HepG2 (cell line): Measurements from ENCODE around the gene CDC42BPG. TPM values are rescaled to one million over a fixed set of nuclear protein-coding genes. Genes with fewer than 3 reads are reported as not detected.

ENCODE experiments used
- CHCHD3 ChIP-seq: sonication (generic); formaldehyde crosslinking; IDR thresholded peaks from 2 replicates; pipeline ENCODE4 v1.8.0; 2022; ENCODE audit warnings: mild to moderate bottlenecking, missing genetic modification reagents, moderate library complexity
- CHD4 ChIP-seq: fragments of 200-600 bp; sonication (generic); IDR thresholded peaks from 2 replicates; pipeline ENCODE4 v1.7.0; 2017; ENCODE audit warnings: mild to moderate bottlenecking, low read length, borderline replicate concordance
- ELK4 ChIP-seq: sonication (generic); formaldehyde crosslinking; IDR thresholded peaks from 2 replicates; pipeline ENCODE4 v1.9.0; 2021; ENCODE audit warnings: missing genetic modification reagents, borderline replicate concordance
- FOXO1 ChIP-seq: sonication (generic); formaldehyde crosslinking; IDR thresholded peaks from 2 replicates; pipeline ENCODE4 v1.4.0; 2020; ENCODE audit warnings: missing genetic modification reagents
- GLI4 ChIP-seq: sonication (generic); formaldehyde crosslinking; IDR thresholded peaks from 2 replicates; pipeline ENCODE4 v1.5.1; 2020; ENCODE audit warnings: missing genetic modification reagents, mild to moderate bottlenecking, moderate library complexity, borderline replicate concordance
- HNF4A ChIP-seq: sonication (generic); formaldehyde crosslinking; IDR thresholded peaks from 2 replicates; pipeline ENCODE4 v1.4.0; 2020; ENCODE audit warnings: missing genetic modification reagents
- KDM3A ChIP-seq: IDR thresholded peaks from 2 replicates; pipeline ENCODE4 v1.6.1; 2018; ENCODE audit warnings: low read depth, missing compliant biosample characterization
- KDM6A ChIP-seq: IDR thresholded peaks from 2 replicates; pipeline ENCODE4 v1.6.1; 2016; ENCODE audit warnings: low read depth
- KLF16 ChIP-seq, 2 experiments: sonication (generic) in 1 of 2; formaldehyde crosslinking in 1 of 2; IDR thresholded peaks; 2 replicates each; pipeline versions ENCODE4 v1.6.1 to v1.8.0; 2016 to 2023; ENCODE audit warnings: missing genetic modification reagents in 2 of 2, missing compliant biosample characterization in 1 of 2
- NCOA1 ChIP-seq: sonication (generic); formaldehyde crosslinking; IDR thresholded peaks from 2 replicates; pipeline ENCODE4 v1.9.0; 2021; ENCODE audit warnings: missing genetic modification reagents
- RBM22 ChIP-seq: fragments of 200-400 bp; formaldehyde crosslinking; optimal IDR thresholded peaks from 2 replicates; pipeline ENCODE3; 2017; ENCODE audit warnings: mild to moderate bottlenecking, low read length, moderate library complexity
- SRSF9 ChIP-seq: fragments of 200-400 bp; formaldehyde crosslinking; IDR thresholded peaks from 2 replicates; pipeline ENCODE4 v1.6.1; 2018; ENCODE audit warnings: borderline replicate concordance, mild to moderate bottlenecking, low read depth, low read length; ENCODE audit not compliant: insufficient read depth, poor library complexity, severe bottlenecking
- SRY ChIP-seq: sonication (generic); formaldehyde crosslinking; IDR thresholded peaks from 2 replicates; pipeline ENCODE4 v1.8.0; 2022; ENCODE audit warnings: mild to moderate bottlenecking, missing genetic modification reagents
- TBX2 ChIP-seq: sonication (generic); formaldehyde crosslinking; IDR thresholded peaks from 2 replicates; pipeline ENCODE4 v1.5.0; 2020; ENCODE audit warnings: missing genetic modification reagents, mild to moderate bottlenecking, borderline replicate concordance
- THAP11 ChIP-seq: IDR thresholded peaks from 2 replicates; pipeline ENCODE4 v1.6.1; 2016; ENCODE audit warnings: missing biosample characterization, missing genetic modification reagents
- XBP1 ChIP-seq: sonication (generic); formaldehyde crosslinking; IDR thresholded peaks from 2 replicates; pipeline ENCODE4 v1.5.0; 2020; ENCODE audit warnings: missing genetic modification reagents
- ZC3H4 ChIP-seq: sonication (generic); formaldehyde crosslinking; IDR thresholded peaks from 2 replicates; pipeline ENCODE4 v1.4.0; 2020; ENCODE audit warnings: missing genetic modification reagents, borderline replicate concordance
- ZMYM2 ChIP-seq: sonication (generic); formaldehyde crosslinking; IDR thresholded peaks from 2 replicates; pipeline ENCODE4 v1.8.0; 2022; ENCODE audit warnings: mild to moderate bottlenecking, missing genetic modification reagents
- ZNF12 ChIP-seq: sonication (generic); formaldehyde crosslinking; IDR thresholded peaks from 2 replicates; pipeline ENCODE4 v1.5.0; 2020; ENCODE audit warnings: missing genetic modification reagents
- ZNF263 ChIP-seq: sonication (generic); formaldehyde crosslinking; IDR thresholded peaks from 2 replicates; pipeline ENCODE4 v1.4.0; 2020; ENCODE audit warnings: missing genetic modification reagents
- ZNF282 ChIP-seq: fragments of 450-650 bp; IDR thresholded peaks from 2 replicates; pipeline ENCODE4 v1.6.1; 2018; ENCODE audit not compliant: partially characterized antibody
- ZNF496 ChIP-seq: sonication (generic); formaldehyde crosslinking; IDR thresholded peaks from 2 replicates; pipeline ENCODE4 v1.8.1; 2023; ENCODE audit warnings: mild to moderate bottlenecking, moderate library complexity, missing genetic modification reagents; ENCODE audit not compliant: insufficient replicate concordance
- ZNF703 ChIP-seq: sonication (generic); formaldehyde crosslinking; IDR thresholded peaks from 2 replicates; pipeline ENCODE4 v1.5.1; 2020; ENCODE audit warnings: missing genetic modification reagents, mild to moderate bottlenecking, moderate library complexity, borderline replicate concordance
- ZNF713 ChIP-seq: sonication (generic); formaldehyde crosslinking; IDR thresholded peaks from 2 replicates; pipeline ENCODE4 v1.4.0; 2020; ENCODE audit warnings: mild to moderate bottlenecking, missing genetic modification reagents
- ZNF788 ChIP-seq: sonication (generic); formaldehyde crosslinking; IDR thresholded peaks from 2 replicates; pipeline ENCODE4 v1.5.0; 2020; ENCODE audit warnings: mild to moderate bottlenecking, missing genetic modification reagents, borderline replicate concordance
- polyA plus RNA-seq, 8 experiments: library from polyadenylated mRNA; depleted of rRNA in 3 of 8; stranded (reverse) in 7 of 8; unstranded in 1 of 8; fragments of >200 nt; fragmentation: Illumina TruSeq in 4 of 8; extraction: Trizol in 4 of 8; gene quantifications; 2 replicates each; pipeline versions ENCODE4 v1.2.1 to v1.2.3, GENCODE V29; 2011 to 2016; ENCODE audit warnings: low read depth in 4 of 8, missing spikeins in 1 of 8, mixed read lengths in 1 of 8; ENCODE audit not compliant: insufficient read depth in 1 of 8
- total RNA-seq, 5 experiments: library from RNA; depleted of rRNA; stranded (reverse); fragments of >200 nt; fragmentation: Illumina TruSeq; extraction: Trizol; gene quantifications; 2 replicates each; pipeline ENCODE4 v1.2.3, GENCODE V29; 2016; ENCODE audit warnings: low read depth in 1 of 5
- TF ChIP-seq, protein P1 (sequence below): sonication (generic); formaldehyde crosslinking; IDR thresholded peaks from 2 replicates; pipeline ENCODE4 v1.4.0; 2020; ENCODE audit warnings: missing genetic modification reagents
- TF ChIP-seq, protein P2 (sequence below): sonication (generic); formaldehyde crosslinking; IDR thresholded peaks from 2 replicates; pipeline ENCODE4 v1.4.0; 2020; ENCODE audit warnings: mild to moderate bottlenecking, low read depth, missing genetic modification reagents
- TF ChIP-seq, protein P3 (sequence below): sonication (generic); formaldehyde crosslinking; IDR thresholded peaks from 2 replicates; pipeline ENCODE4 v1.4.0; 2020; ENCODE audit warnings: mild to moderate bottlenecking, low read depth, missing genetic modification reagents

Gene CDC42BPG
- total and polyA plus RNA-seq, 2 of the 13 experiments (the other 11 are each of a cell fraction or from before 2014, with no cell fraction given), result 0.55 to 1.4 TPM

DNA sequence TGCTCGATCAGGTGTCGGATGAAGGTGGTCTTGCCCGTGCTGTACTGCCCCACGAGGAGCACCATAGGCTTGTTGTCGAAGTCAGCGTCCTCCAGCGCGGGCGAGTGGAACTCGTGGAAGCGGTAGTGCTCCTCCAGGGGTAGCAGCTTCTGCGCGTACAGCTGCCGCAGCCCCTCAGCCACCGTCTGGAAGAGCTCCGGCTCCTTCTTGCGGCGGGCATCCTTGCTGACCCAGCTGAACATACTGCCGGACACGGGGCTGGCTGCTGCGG is 33.7 kb upstream of the CDC42BPG start (continued):
- TF ChIP-seq ZMYM2 (CRISPR knock-in tag) (0 out of 2 replicates have a peak, but pooled peaks have one; percentile 13), NCOA1 (no peak; the same call in 1 of the 2 replicates), TBX2 (no peak; the same call in 1 of the 2 replicates), ZNF282 (no peak), SRSF9 (no peak), FOXO1 (CRISPR knock-in tag) (no peak), SRY (CRISPR knock-in tag) (no peak; the same call in 1 of the 2 replicates), ZNF12 (no peak), ZC3H4 (CRISPR knock-in tag) (no peak), HNF4A (CRISPR knock-in tag) (no peak), CHCHD3 (CRISPR knock-in tag) (peak; percentile 21; the same call in 1 of the 2 replicates), KDM3A (CRISPR knock-in tag) (no peak), THAP11 (CRISPR knock-in tag) (no peak), ZNF703 (CRISPR knock-in tag) (no peak), ZNF263 (CRISPR knock-in tag) (peak; percentile 97), ZNF788 (no peak; the same call in 1 of the 2 replicates), ZNF496 (CRISPR knock-in tag) (no peak), ZNF713 (CRISPR knock-in tag) (0 out of 2 replicates have a peak, but pooled peaks have one; percentile 60), GLI4 (CRISPR knock-in tag) (0 out of 2 replicates have a peak, but pooled peaks have one; percentile 63), KDM6A (no peak), KLF16 (CRISPR knock-in tag; IDR thresholded peaks at IDR 0.05) (0 out of 4 replicates have a peak, but pooled peaks of 1 of the 2 experiments have one; percentile 38), RBM22 (no peak), ELK4 (CRISPR knock-in tag) (no peak), CHD4 (no peak), XBP1 (no peak)
- TF ChIP-seq, protein P1, sequence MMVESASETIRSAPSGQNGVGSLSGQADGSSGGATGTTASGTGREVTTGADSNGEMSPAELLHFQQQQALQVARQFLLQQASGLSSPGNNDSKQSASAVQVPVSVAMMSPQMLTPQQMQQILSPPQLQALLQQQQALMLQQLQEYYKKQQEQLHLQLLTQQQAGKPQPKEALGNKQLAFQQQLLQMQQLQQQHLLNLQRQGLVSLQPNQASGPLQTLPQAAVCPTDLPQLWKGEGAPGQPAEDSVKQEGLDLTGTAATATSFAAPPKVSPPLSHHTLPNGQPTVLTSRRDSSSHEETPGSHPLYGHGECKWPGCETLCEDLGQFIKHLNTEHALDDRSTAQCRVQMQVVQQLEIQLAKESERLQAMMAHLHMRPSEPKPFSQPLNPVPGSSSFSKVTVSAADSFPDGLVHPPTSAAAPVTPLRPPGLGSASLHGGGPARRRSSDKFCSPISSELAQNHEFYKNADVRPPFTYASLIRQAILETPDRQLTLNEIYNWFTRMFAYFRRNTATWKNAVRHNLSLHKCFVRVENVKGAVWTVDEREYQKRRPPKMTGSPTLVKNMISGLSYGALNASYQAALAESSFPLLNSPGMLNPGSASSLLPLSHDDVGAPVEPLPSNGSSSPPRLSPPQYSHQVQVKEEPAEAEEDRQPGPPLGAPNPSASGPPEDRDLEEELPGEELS (CRISPR knock-in tag), result no peak
- TF ChIP-seq, protein P2, sequence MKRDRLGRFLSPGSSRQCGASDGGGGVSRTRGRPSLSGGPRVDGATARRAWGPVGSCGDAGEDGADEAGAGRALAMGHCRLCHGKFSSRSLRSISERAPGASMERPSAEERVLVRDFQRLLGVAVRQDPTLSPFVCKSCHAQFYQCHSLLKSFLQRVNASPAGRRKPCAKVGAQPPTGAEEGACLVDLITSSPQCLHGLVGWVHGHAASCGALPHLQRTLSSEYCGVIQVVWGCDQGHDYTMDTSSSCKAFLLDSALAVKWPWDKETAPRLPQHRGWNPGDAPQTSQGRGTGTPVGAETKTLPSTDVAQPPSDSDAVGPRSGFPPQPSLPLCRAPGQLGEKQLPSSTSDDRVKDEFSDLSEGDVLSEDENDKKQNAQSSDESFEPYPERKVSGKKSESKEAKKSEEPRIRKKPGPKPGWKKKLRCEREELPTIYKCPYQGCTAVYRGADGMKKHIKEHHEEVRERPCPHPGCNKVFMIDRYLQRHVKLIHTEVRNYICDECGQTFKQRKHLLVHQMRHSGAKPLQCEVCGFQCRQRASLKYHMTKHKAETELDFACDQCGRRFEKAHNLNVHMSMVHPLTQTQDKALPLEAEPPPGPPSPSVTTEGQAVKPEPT (CRISPR knock-in tag), result no peak
- TF ChIP-seq, protein P3, sequence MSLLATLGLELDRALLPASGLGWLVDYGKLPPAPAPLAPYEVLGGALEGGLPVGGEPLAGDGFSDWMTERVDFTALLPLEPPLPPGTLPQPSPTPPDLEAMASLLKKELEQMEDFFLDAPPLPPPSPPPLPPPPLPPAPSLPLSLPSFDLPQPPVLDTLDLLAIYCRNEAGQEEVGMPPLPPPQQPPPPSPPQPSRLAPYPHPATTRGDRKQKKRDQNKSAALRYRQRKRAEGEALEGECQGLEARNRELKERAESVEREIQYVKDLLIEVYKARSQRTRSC (CRISPR knock-in tag), result peak; percentile 52; the same call in 1 of the 2 replicates
